Measurements from ENCODE around the gene PLAGL2.

DNA sequence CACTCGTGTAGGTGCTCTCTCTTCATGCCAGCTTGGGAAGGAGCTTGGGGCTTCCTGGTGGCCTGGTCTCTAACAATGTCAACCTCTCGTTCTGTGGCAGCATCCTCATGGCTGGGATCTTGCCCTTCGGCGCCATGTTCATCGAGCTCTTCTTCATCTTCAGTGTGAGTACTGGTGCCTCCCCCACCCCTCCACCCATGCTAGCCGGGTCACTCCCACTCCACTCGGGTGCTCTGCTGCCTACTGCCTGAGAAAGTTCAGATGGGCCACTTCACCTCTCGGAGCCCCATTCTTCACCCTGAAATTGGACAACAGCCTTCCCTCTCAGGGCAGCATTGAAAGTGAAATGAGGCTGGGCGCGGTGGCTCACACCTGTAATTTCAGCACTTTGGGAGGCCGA lies 49.2 kb downstream of the PLAGL2 start:
- no peak for TF ChIP-seq POLR2A (IDR thresholded peaks at IDR 0.05)
- TF ChIP-seq CTCF (IDR thresholded peaks at IDR 0.05), result no peak
- no peak for TF ChIP-seq EP300 (IDR thresholded peaks at IDR 0.05)

Measured in tibial nerve (tissue), 4 donors.